Neural progenitor cell (in vitro differentiated cells): Measurements from ENCODE around the gene ATG16L1. TPM values are rescaled to one million over a fixed set of nuclear protein-coding genes. Genes with fewer than 3 reads are reported as not detected.
"Not testable (repeated sequence)": the region's sequence is repeated elsewhere in the genome, so short reads cannot be mapped to it uniquely, and the experiment has no call there.

Source experiments
- DNase-seq: peaks from one replicate; pipeline ENCODE4 v3.0.0-alpha.2; 2016; ENCODE audit warnings: low spot score
- H2AFZ ChIP-seq: fragments of 200-600 bp; sonication (generic); replicated peaks from 2 replicates; pipeline ENCODE4 v1.6.1; 2016; ENCODE audit warnings: antibody characterized with exemption
- H3F3A ChIP-seq: fragments of 200-600 bp; sonication (generic); 2 replicates; pipeline ENCODE4 v1.6.1; 2016; ENCODE audit warnings: antibody characterized with exemption, low read depth
- H3K27ac ChIP-seq: fragments of 200-600 bp; sonication (generic); 2 replicates; pipeline ENCODE4 v1.5.1; 2016; ENCODE audit warnings: mild to moderate bottlenecking
- H3K27me3 ChIP-seq: fragments of 200-600 bp; sonication (generic); 2 replicates; pipeline ENCODE4 v1.6.1; 2016; ENCODE audit warnings: mild to moderate bottlenecking, moderate library complexity
- H3K36me3 ChIP-seq: fragments of 200-600 bp; sonication (generic); 2 replicates; pipeline ENCODE4 v1.5.1; 2016
- H3K4me1 ChIP-seq: fragments of 200-600 bp; sonication (generic); 2 replicates; pipeline ENCODE4 v1.6.1; 2016; ENCODE audit warnings: mixed run types
- H3K4me2 ChIP-seq: fragments of 200-600 bp; sonication (generic); 2 replicates; pipeline ENCODE4 v1.6.1; 2016
- H3K4me3 ChIP-seq: fragments of 200-600 bp; sonication (generic); 2 replicates; pipeline ENCODE4 v1.5.1; 2016
- H3K79me2 ChIP-seq: fragments of 200-600 bp; sonication (generic); 2 replicates; pipeline ENCODE4 v1.6.1; 2016; ENCODE audit warnings: low read depth
- H3K9ac ChIP-seq: fragments of 200-600 bp; sonication (generic); 2 replicates; pipeline ENCODE4 v1.6.1; 2016
- H3K9me3 ChIP-seq: fragments of 200-600 bp; sonication (generic); 2 replicates; pipeline ENCODE4 v1.5.1; 2016; ENCODE audit warnings: low read depth
- H4K20me1 ChIP-seq: fragments of 200-600 bp; sonication (generic); 2 replicates; pipeline ENCODE4 v1.6.1; 2016; ENCODE audit warnings: low read depth
- H3K27ac Mint-ChIP-seq: 3 replicates; pipeline ENCODE4 v1.8.0; 2021; ENCODE audit warnings: mixed read lengths
- H3K27me3 Mint-ChIP-seq: 2 replicates; pipeline ENCODE4 v1.8.0; 2022; ENCODE audit warnings: low read depth, mild to moderate bottlenecking, inconsistent platforms, moderate library complexity, mixed read lengths; ENCODE audit not compliant: insufficient read depth
- H3K36me3 Mint-ChIP-seq: 3 replicates; pipeline ENCODE4 v1.8.0; 2021; ENCODE audit warnings: mixed read lengths
- H3K4me1 Mint-ChIP-seq: 3 replicates; pipeline ENCODE4 v1.8.0; 2021; ENCODE audit warnings: mixed read lengths
- H3K4me3 Mint-ChIP-seq: 3 replicates; pipeline ENCODE4 v1.8.0; 2021; ENCODE audit warnings: mild to moderate bottlenecking, moderate library complexity, mixed read lengths
- H3K9me3 Mint-ChIP-seq: 3 replicates; pipeline ENCODE4 v1.8.0; 2020; ENCODE audit warnings: mixed read lengths
- EZH2 ChIP-seq: fragments of 200-600 bp; sonication (generic); IDR thresholded peaks from 2 replicates; pipeline ENCODE4 v1.6.1; 2017; ENCODE audit warnings: antibody characterized with exemption, mild to moderate bottlenecking, moderate library complexity
- EZH2phosphoT487 ChIP-seq: fragments of 200-600 bp; sonication (generic); IDR thresholded peaks from 2 replicates; pipeline ENCODE4 v1.6.1; 2017; ENCODE audit warnings: antibody characterized with exemption
- total RNA-seq: library from RNA; depleted of rRNA; stranded (reverse); fragments of >200 nt; gene quantifications from 2 replicates; pipeline ENCODE4 v1.2.3, GENCODE V29; 2015; ENCODE audit warnings: low replicate concordance
- TF ChIP-seq, protein P1 (sequence below): fragments of 200-600 bp; sonication (generic); IDR thresholded peaks from 2 replicates; pipeline ENCODE4 v1.5.1; 2017; ENCODE audit warnings: antibody characterized with exemption, mild to moderate bottlenecking

The ATG16L1 gene
- total RNA-seq, 1 donor from 2014 or later: 25.3 TPM

DNA sequence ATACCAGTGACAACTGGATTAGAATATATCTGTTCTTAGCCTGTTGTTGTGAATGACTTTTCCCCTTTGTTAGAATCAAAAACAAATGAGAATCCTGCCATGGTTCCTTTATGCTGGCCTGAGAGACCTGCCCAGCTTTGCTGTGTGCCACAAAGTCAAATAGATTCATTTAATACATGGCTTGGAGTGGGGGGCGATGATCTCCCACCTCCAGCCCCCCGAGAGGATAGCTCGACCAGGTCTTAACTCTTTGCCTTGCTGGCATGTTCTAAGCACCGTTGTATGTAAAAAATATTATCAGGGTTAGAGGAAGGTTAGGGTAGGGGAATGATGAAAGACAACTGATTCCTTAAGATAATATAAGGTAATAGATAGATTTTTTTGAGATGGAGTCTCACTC lies 80.7 kb downstream of the ATG16L1 start:
- peaks cover 36% of the 10 kb centered on the region for H3K27me3 Mint-ChIP-seq
- H3K27ac Mint-ChIP-seq: no peak overlapping the region
- H3K36me3 Mint-ChIP-seq: no peaks in the 10 kb centered on the region
- H3K36me3 ChIP-seq: no peaks in the 10 kb centered on the region
- H3F3A ChIP-seq: no peaks in the 10 kb centered on the region
- no peak overlapping the region for H2AFZ ChIP-seq
- H3K9me3 ChIP-seq: no peaks in the 10 kb centered on the region
- H3K27me3 ChIP-seq: peaks cover 100% of the 10 kb centered on the region
- no peaks in the 10 kb centered on the region for H3K4me1 ChIP-seq
- H3K4me3 Mint-ChIP-seq: no peak overlapping the region
- H3K4me1 Mint-ChIP-seq: peaks cover 15% of the 10 kb centered on the region
- H3K4me3 ChIP-seq: no peak overlapping the region
- TF ChIP-seq, protein P1, sequence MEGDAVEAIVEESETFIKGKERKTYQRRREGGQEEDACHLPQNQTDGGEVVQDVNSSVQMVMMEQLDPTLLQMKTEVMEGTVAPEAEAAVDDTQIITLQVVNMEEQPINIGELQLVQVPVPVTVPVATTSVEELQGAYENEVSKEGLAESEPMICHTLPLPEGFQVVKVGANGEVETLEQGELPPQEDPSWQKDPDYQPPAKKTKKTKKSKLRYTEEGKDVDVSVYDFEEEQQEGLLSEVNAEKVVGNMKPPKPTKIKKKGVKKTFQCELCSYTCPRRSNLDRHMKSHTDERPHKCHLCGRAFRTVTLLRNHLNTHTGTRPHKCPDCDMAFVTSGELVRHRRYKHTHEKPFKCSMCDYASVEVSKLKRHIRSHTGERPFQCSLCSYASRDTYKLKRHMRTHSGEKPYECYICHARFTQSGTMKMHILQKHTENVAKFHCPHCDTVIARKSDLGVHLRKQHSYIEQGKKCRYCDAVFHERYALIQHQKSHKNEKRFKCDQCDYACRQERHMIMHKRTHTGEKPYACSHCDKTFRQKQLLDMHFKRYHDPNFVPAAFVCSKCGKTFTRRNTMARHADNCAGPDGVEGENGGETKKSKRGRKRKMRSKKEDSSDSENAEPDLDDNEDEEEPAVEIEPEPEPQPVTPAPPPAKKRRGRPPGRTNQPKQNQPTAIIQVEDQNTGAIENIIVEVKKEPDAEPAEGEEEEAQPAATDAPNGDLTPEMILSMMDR: no peak
- no peak for TF ChIP-seq EZH2
- DNase-seq: no peak
- no peaks in the 10 kb centered on the region for H3K79me2 ChIP-seq
- no peak overlapping the region for H3K9ac ChIP-seq
- H3K27ac ChIP-seq: no peak overlapping the region
- H4K20me1 ChIP-seq: peaks cover 13% of the 10 kb centered on the region
- H3K9me3 Mint-ChIP-seq: no peaks in the 10 kb centered on the region
- H3K4me2 ChIP-seq: no peak overlapping the region

DNA sequence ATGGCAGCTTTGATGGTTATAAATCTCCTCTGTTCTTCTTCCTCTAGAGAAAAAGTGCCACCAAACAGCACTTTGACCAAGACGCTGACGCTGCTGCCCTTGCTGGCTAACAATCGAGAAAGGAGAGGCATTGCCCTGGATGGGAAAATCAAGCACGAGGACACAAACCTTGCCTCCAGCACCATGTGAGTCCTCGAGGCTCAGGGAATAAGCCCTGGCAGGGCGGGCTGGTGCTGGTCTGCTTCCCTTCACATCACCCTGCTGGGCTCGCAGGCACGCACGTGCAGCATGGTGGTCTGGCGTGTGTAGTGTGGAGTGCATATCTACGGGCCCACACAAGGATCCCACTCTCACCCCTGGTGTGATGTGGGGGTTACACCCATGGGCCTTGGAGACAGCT lies 83.4 kb downstream of the ATG16L1 start:
- Mint-ChIP-seq H3K27me3 (peaks cover 27% of the 10 kb centered on the region), H3K27ac (no peak overlapping the region), H3K4me1 (peaks cover 11% of the 10 kb centered on the region), H3K36me3 (no peaks in the 10 kb centered on the region), H3K4me3 (no peak overlapping the region), H3K9me3 (no peaks in the 10 kb centered on the region)
- no peak for DNase-seq
- H2AFZ ChIP-seq: no peak overlapping the region
- H3K27me3 ChIP-seq: peaks cover 100% of the 10 kb centered on the region
- no peak for TF ChIP-seq EZH2phosphoT487
- TF ChIP-seq EZH2: no peak
- TF ChIP-seq, protein P1: no peak
- H3F3A ChIP-seq: no peaks in the 10 kb centered on the region
- H3K79me2 ChIP-seq: no peaks in the 10 kb centered on the region
- no peaks in the 10 kb centered on the region for H3K36me3 ChIP-seq
- no peak overlapping the region for H3K27ac ChIP-seq
- H3K9ac ChIP-seq: no peak overlapping the region
- H4K20me1 ChIP-seq: peaks cover 4% of the 10 kb centered on the region
- no peak overlapping the region for H3K4me3 ChIP-seq
- no peaks in the 10 kb centered on the region for H3K9me3 ChIP-seq
- no peak overlapping the region for H3K4me2 ChIP-seq
- no peaks in the 10 kb centered on the region for H3K4me1 ChIP-seq

DNA sequence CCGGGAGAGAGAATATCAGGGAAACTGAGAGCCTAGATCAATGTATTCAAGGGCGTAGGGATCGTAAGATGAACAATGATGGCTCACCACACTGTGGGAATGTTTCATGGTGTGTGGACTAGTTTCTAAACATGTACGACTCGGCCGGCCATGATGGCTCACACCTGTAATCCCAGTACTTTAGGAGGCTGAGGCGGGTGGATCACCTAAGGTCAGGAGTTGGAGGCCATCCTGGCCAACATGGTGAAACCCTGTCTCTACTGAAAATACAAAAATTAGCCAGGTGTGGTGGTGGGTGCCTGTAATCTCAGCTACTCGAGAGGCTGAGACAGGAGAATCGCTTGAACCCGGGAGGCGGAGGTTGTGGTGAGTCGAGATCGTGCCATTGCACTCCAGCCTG lies 84.6 kb downstream of the ATG16L1 start:
- H3K4me1 Mint-ChIP-seq, H4K20me1 ChIP-seq, H3K36me3 ChIP-seq, H3K4me3 Mint-ChIP-seq, H3K79me2 ChIP-seq, H3K36me3 Mint-ChIP-seq, H2AFZ ChIP-seq, H3F3A ChIP-seq, DNase-seq, H3K9me3 Mint-ChIP-seq, H3K9me3 ChIP-seq, H3K9ac ChIP-seq, H3K27ac Mint-ChIP-seq, H3K4me2 ChIP-seq, H3K4me3 ChIP-seq, H3K4me1 ChIP-seq, H3K27ac ChIP-seq: not testable (repeated sequence)
- H3K27me3 ChIP-seq: peaks cover 94% of the 10 kb centered on the region
- H3K27me3 Mint-ChIP-seq: peaks cover 24% of the 10 kb centered on the region

DNA sequence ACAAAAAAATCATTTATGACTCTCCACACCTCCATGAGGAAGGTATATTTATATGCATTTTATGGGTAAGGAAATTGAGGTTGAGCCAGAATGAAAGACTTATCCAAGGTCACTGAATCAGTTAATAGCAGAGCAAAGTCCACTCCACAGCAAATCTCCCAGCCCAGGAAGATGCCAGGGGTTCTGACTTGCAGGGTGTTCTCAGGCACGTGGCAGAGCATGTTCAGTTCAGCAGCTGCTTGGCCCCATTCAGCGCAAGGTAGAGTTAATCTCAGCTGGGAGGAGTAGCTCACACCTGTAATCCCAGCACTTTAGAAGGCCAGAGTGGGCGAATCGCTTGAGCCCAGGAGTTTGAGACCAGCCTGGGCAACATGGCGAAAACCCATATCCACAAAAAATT lies 85.1 kb downstream of the ATG16L1 start:
- no peak overlapping the region for H3K27ac ChIP-seq

More for the DNA sequence above, 85.1 kb downstream of the ATG16L1 start:
- H3K9ac ChIP-seq: no peak overlapping the region
- no peaks in the 10 kb centered on the region for H3K79me2 ChIP-seq
- Mint-ChIP-seq H3K36me3 (no peaks in the 10 kb centered on the region), H3K27me3 (peaks cover 25% of the 10 kb centered on the region), H3K9me3 (peaks cover 4% of the 10 kb centered on the region), H3K4me1 (peaks cover 8% of the 10 kb centered on the region), H3K27ac (no peak overlapping the region), H3K4me3 (no peak overlapping the region)
- H4K20me1 ChIP-seq: no peaks in the 10 kb centered on the region
- H3K36me3 ChIP-seq: no peaks in the 10 kb centered on the region
- TF ChIP-seq EZH2: no peak
- TF ChIP-seq EZH2phosphoT487: no peak
- TF ChIP-seq, protein P1: no peak
- H3K9me3 ChIP-seq: no peaks in the 10 kb centered on the region
- no peak overlapping the region for H2AFZ ChIP-seq
- DNase-seq: no peak
- H3K4me2 ChIP-seq: no peak overlapping the region
- no peaks in the 10 kb centered on the region for H3K4me1 ChIP-seq
- no peaks in the 10 kb centered on the region for H3F3A ChIP-seq
- H3K4me3 ChIP-seq: no peak overlapping the region
- peaks cover 94% of the 10 kb centered on the region for H3K27me3 ChIP-seq
